K562 (cell line): ENCODE data around the gene BNIPL. TPM values are rescaled to one million over a fixed set of nuclear protein-coding genes. Genes with fewer than 3 reads are reported as not detected.

Experiments used
- BACH1 ChIP-seq: fragments of 200-800 bp; sonication (Bioruptor generic); IDR thresholded peaks from 2 replicates; pipeline ENCODE4 v1.6.1; 2016; ENCODE audit warnings: missing genetic modification characterization, missing compliant biosample characterization
- CBFA2T3 ChIP-seq: fragments of 450-650 bp; IDR thresholded peaks from 2 replicates; pipeline ENCODE4 v1.6.1; 2017
- DDX20 ChIP-seq: fragments of 450-650 bp; IDR thresholded peaks from 2 replicates; pipeline ENCODE4 v1.6.1; 2016; ENCODE audit warnings: missing genetic modification characterization, low read depth, mild to moderate bottlenecking, missing compliant biosample characterization, moderate library complexity
- ELF1 ChIP-seq: fragments of 200-800 bp; sonication (Bioruptor generic); IDR thresholded peaks from 2 replicates; pipeline ENCODE4 v1.6.1; 2016; ENCODE audit warnings: missing genetic modification characterization, missing compliant biosample characterization
- ELF2 ChIP-seq: fragments of 250-450 bp; sonication (Bioruptor Pico); IDR thresholded peaks from 2 replicates; pipeline ENCODE4 v1.5.0; 2021; ENCODE audit warnings: mild to moderate bottlenecking
- FOXP4 ChIP-seq: sonication (generic); formaldehyde crosslinking; IDR thresholded peaks from 2 replicates; pipeline ENCODE4 v1.8.0; 2022; ENCODE audit warnings: mild to moderate bottlenecking, missing genetic modification reagents, borderline replicate concordance
- GATAD2A ChIP-seq: fragments of 450-650 bp; IDR thresholded peaks from 2 replicates; pipeline ENCODE4 v1.6.1; 2017
- HNRNPK ChIP-seq: fragments of 200-400 bp; formaldehyde crosslinking; IDR thresholded peaks from one replicate; pipeline ENCODE4 v1.6.1; 2018; ENCODE audit warnings: mild to moderate bottlenecking, low read depth, low read length; ENCODE audit not compliant: poor library complexity, severe bottlenecking
- IRF2 ChIP-seq: sonication (generic); formaldehyde crosslinking; IDR thresholded peaks from 2 replicates; pipeline ENCODE4 v1.8.1; 2022; ENCODE audit warnings: mild to moderate bottlenecking, missing genetic modification reagents
- LARP7 ChIP-seq: fragments of 450-650 bp; IDR thresholded peaks from 2 replicates; pipeline ENCODE4 v1.6.1; 2016
- MCM5 ChIP-seq: fragments of 450-650 bp; IDR thresholded peaks from 2 replicates; pipeline ENCODE4 v1.6.1; 2016; ENCODE audit warnings: low read depth
- NCOA1 ChIP-seq: fragments of 450-650 bp; IDR thresholded peaks from 2 replicates; pipeline ENCODE4 v1.6.1; 2016; ENCODE audit warnings: low read depth
- NCOR1 ChIP-seq: fragments of 450-650 bp; IDR thresholded peaks from 2 replicates; pipeline ENCODE4 v1.6.1; 2016; ENCODE audit warnings: mild to moderate bottlenecking, moderate library complexity
- NFIX ChIP-seq: fragments of 250-450 bp; sonication (Bioruptor Pico); IDR thresholded peaks from 2 replicates; pipeline ENCODE4 v1.4.0; 2020; ENCODE audit warnings: low read depth, mild to moderate bottlenecking, moderate library complexity
- NRF1 ChIP-seq, 2 experiments: fragments of 450-650 bp; IDR thresholded peaks in 1 of 2; conservative IDR thresholded peaks in 1 of 2; 2 replicates each; pipeline ENCODE4 v1.6.1; 2014; ENCODE audit warnings: mild to moderate bottlenecking in 2 of 2
- OTX1 ChIP-seq: fragments of 450-650 bp; formaldehyde crosslinking; IDR thresholded peaks from 2 replicates; pipeline ENCODE4 v1.4.0; 2022; ENCODE audit warnings: mild to moderate bottlenecking
- PCBP2 ChIP-seq: fragments of 200-400 bp; formaldehyde crosslinking; IDR thresholded peaks from 2 replicates; pipeline ENCODE4 v1.6.1; 2018; ENCODE audit warnings: low read length, low read depth, mild to moderate bottlenecking, moderate library complexity; ENCODE audit not compliant: poor library complexity, severe bottlenecking
- PRMT5 ChIP-seq: sonication (generic); formaldehyde crosslinking; IDR thresholded peaks from 2 replicates; pipeline ENCODE4 v1.5.0; 2020; ENCODE audit warnings: missing genetic modification reagents
- PRPF4 ChIP-seq: fragments of 200-400 bp; formaldehyde crosslinking; IDR thresholded peaks from one replicate; pipeline ENCODE4 v1.6.1; 2017; ENCODE audit warnings: low read length, low read depth, mild to moderate bottlenecking; ENCODE audit not compliant: insufficient read depth, poor library complexity, severe bottlenecking
- PTTG1 ChIP-seq: fragments of 450-650 bp; IDR thresholded peaks from 2 replicates; pipeline ENCODE4 v1.6.1; 2016; ENCODE audit warnings: low read depth, mild to moderate bottlenecking, missing genetic modification characterization, missing compliant biosample characterization
- RBM15 ChIP-seq: fragments of 200-400 bp; formaldehyde crosslinking; IDR thresholded peaks from 2 replicates; pipeline ENCODE4 v1.6.1; 2018; ENCODE audit warnings: mild to moderate bottlenecking, low read length, moderate library complexity; ENCODE audit not compliant: insufficient read depth
- RBM17 ChIP-seq: fragments of 200-400 bp; formaldehyde crosslinking; IDR thresholded peaks from 2 replicates; pipeline ENCODE4 v1.6.1; 2017; ENCODE audit warnings: low read depth, mild to moderate bottlenecking, low read length, borderline replicate concordance
- RUNX1 ChIP-seq: sonication (generic); IDR thresholded peaks from 2 replicates; pipeline ENCODE4 v1.6.1; 2016; ENCODE audit warnings: antibody characterized with exemption, low read depth
- SAFB2 ChIP-seq: fragments of 200-400 bp; formaldehyde crosslinking; IDR thresholded peaks from 2 replicates; pipeline ENCODE4 v1.6.1; 2018; ENCODE audit warnings: borderline replicate concordance, low read length, low read depth, moderate library complexity; ENCODE audit not compliant: severe bottlenecking
- SNAPC5 ChIP-seq: fragments of 250-450 bp; sonication (Bioruptor Pico); IDR thresholded peaks from 2 replicates; pipeline ENCODE4 v1.8.0; 2021; ENCODE audit warnings: moderate library complexity, mild to moderate bottlenecking, inconsistent platforms
- THAP12 ChIP-seq: fragments of 250-450 bp; sonication (Bioruptor Pico); IDR thresholded peaks from 2 replicates; pipeline ENCODE4 v1.9.0; 2021; ENCODE audit warnings: mild to moderate bottlenecking, inconsistent platforms
- ZEB2 ChIP-seq: fragments of 450-650 bp; IDR thresholded peaks from 2 replicates; pipeline ENCODE4 v1.6.1; 2016
- ZNF444 ChIP-seq: fragments of 250-450 bp; sonication (Bioruptor Pico); IDR thresholded peaks from 2 replicates; pipeline ENCODE4 v1.4.0; 2020; ENCODE audit warnings: mild to moderate bottlenecking, moderate library complexity
- polyA plus RNA-seq, 8 experiments: library from polyadenylated mRNA; depleted of rRNA in 4 of 8; stranded (reverse) in 5 of 8; unstranded in 3 of 8; fragments of >200 nt; fragmentation: Nextera tagmentation in 2 of 8; fragmentation: Illumina TruSeq in 1 of 8; extraction: Ambion mirVana in 2 of 8; extraction: Trizol in 1 of 8; gene quantifications; 2 replicates each; pipeline versions ENCODE4 v1.2.1 to v1.2.3, GENCODE V29; 2011 to 2014; ENCODE audit warnings: inconsistent platforms in 1 of 8, missing spikeins in 1 of 8
- total RNA-seq, 7 experiments: library from RNA; depleted of rRNA in 6 of 7; stranded (reverse); fragments of >200 nt in 6 of 7; fragmentation: Illumina TruSeq in 2 of 7; extraction: Trizol in 2 of 7; gene quantifications; 2 replicates each; pipeline versions ENCODE4 v1.2.1 to v1.2.3, GENCODE V29; 2011 to 2021; ENCODE audit warnings: low replicate concordance in 1 of 7

The BNIPL gene
- total and polyA plus RNA-seq, 9 of the 15 experiments (the other 6 are each of a cell fraction or from before 2014, with no cell fraction given), result 0.08 to 1.4 (median 0.68) TPM

GRCh38 chr1:151054971-151055547, 18.7 kb downstream of the BNIPL start (continued):
- peak; percentile 82 for TF ChIP-seq NCOR1
- no peak for TF ChIP-seq IRF2
- TF ChIP-seq DDX20 (tag), result no peak
- no peak for TF ChIP-seq NRF1 (conservative IDR thresholded peaks at IDR 0.05 in 1 of 2, IDR thresholded peaks at IDR 0.05 in 1 of 2)
- TF ChIP-seq NFIX (CRISPR knock-in tag), result no peak
- TF ChIP-seq SNAPC5 (CRISPR knock-in tag), result no peak
- TF ChIP-seq BACH1 (tag), result no peak
- TF ChIP-seq PRMT5 (CRISPR knock-in tag), result no peak
- no peak for TF ChIP-seq MCM5
- no peak for TF ChIP-seq RBM15
- 0 out of 2 replicates have a peak, but pooled peaks have one; percentile 17 for TF ChIP-seq OTX1 (CRISPR knock-in tag)
- no peak for TF ChIP-seq SAFB2
- TF ChIP-seq ZEB2, result peak; percentile 90
- peak; percentile 91 for TF ChIP-seq CBFA2T3
- no peak for TF ChIP-seq RUNX1
- no peak for TF ChIP-seq ZNF444 (CRISPR knock-in tag)
- TF ChIP-seq ELF2 (CRISPR knock-in tag), result no peak
- no peak for TF ChIP-seq THAP12 (CRISPR knock-in tag)
- TF ChIP-seq HNRNPK, result no peak
- peak; percentile 63; the same call in 1 of the 2 replicates for TF ChIP-seq NCOA1
- no peak for TF ChIP-seq ELF1 (tag)
- no peak for TF ChIP-seq RBM17
- no peak for TF ChIP-seq PRPF4
- peak; percentile 64; the same call in 1 of the 2 replicates for TF ChIP-seq GATAD2A
- TF ChIP-seq PTTG1, result no peak
- no peak for TF ChIP-seq FOXP4 (CRISPR knock-in tag)
- no peak for TF ChIP-seq PCBP2
- TF ChIP-seq LARP7, result no peak
